MM.1S (cell line): ENCODE results near the gene ADGRE3.
"Not testable (repeated sequence)": the region's sequence is repeated elsewhere in the genome, so short reads cannot be mapped to it uniquely, and the experiment has no call there.

Experiments used
- DNase-seq: peaks from one replicate; pipeline ENCODE4 v3.0.0-alpha.2; 2015
- H2AFZ ChIP-seq: fragments of 300-600 bp; sonication (generic); 2 replicates; pipeline ENCODE4 v1.6.0; 2016; ENCODE audit warnings: antibody characterized with exemption, low read length
- H3F3A ChIP-seq: fragments of 300-600 bp; sonication (generic); 2 replicates; pipeline ENCODE4 v1.6.1; 2016; ENCODE audit warnings: mild to moderate bottlenecking, antibody characterized with exemption, low read length, moderate library complexity, mixed read lengths; ENCODE audit not compliant: insufficient read depth
- H3K27ac ChIP-seq: fragments of 300-600 bp; sonication (generic); 2 replicates; pipeline ENCODE4 v1.5.1; 2016; ENCODE audit warnings: mild to moderate bottlenecking, low read length
- H3K27me3 ChIP-seq: fragments of 300-600 bp; sonication (generic); replicated peaks from 2 replicates; pipeline ENCODE4 v1.6.0; 2016; ENCODE audit warnings: low read length; ENCODE audit not compliant: insufficient read depth
- H3K36me3 ChIP-seq: fragments of 300-600 bp; sonication (generic); replicated peaks from 2 replicates; pipeline ENCODE4 v1.6.1; 2016; ENCODE audit warnings: mild to moderate bottlenecking, low read length, mixed read lengths; ENCODE audit not compliant: insufficient read depth
- H3K4me1 ChIP-seq: fragments of 300-600 bp; sonication (generic); 2 replicates; pipeline ENCODE4 v1.6.1; 2016; ENCODE audit warnings: low read length, mixed read lengths
- H3K4me2 ChIP-seq: fragments of 300-600 bp; sonication (generic); 2 replicates; pipeline ENCODE4 v1.6.0; 2016; ENCODE audit warnings: low read depth, low read length
- H3K4me3 ChIP-seq: fragments of 300-600 bp; sonication (generic); 2 replicates; pipeline ENCODE4 v1.5.1; 2016; ENCODE audit warnings: low read length, mixed read lengths
- H3K79me2 ChIP-seq: fragments of 300-600 bp; sonication (generic); 2 replicates; pipeline ENCODE4 v1.6.1; 2016; ENCODE audit warnings: mixed run types, low read length, mixed read lengths
- H3K9ac ChIP-seq: fragments of 300-600 bp; sonication (generic); 2 replicates; pipeline ENCODE4 v1.6.1; 2016; ENCODE audit warnings: low read length, mixed read lengths
- H3K9me2 ChIP-seq: fragments of 300-600 bp; sonication (generic); replicated peaks from 2 replicates; pipeline ENCODE4 v1.6.1; 2016; ENCODE audit warnings: mild to moderate bottlenecking, low read length, mixed read lengths; ENCODE audit not compliant: insufficient read depth
- H3K9me3 ChIP-seq: fragments of 300-600 bp; sonication (generic); replicated peaks from 2 replicates; pipeline ENCODE4 v1.6.1; 2016; ENCODE audit warnings: mild to moderate bottlenecking, low read length, mixed read lengths; ENCODE audit not compliant: insufficient read depth
- H4K20me1 ChIP-seq: fragments of 300-600 bp; sonication (generic); 2 replicates; pipeline ENCODE4 v1.6.1; 2016; ENCODE audit warnings: mild to moderate bottlenecking, low read length, moderate library complexity, mixed read lengths; ENCODE audit not compliant: insufficient read depth
- EZH2 ChIP-seq: fragments of 300-600 bp; sonication (generic); optimal IDR thresholded peaks from 2 replicates; pipeline ENCODE3; 2017; ENCODE audit warnings: low read depth, mild to moderate bottlenecking, antibody characterized with exemption, low read length, mixed read lengths
- EZH2phosphoT487 ChIP-seq: fragments of 300-600 bp; sonication (generic); IDR thresholded peaks from 2 replicates; pipeline ENCODE4 v1.6.1; 2018; ENCODE audit warnings: antibody characterized with exemption, low read length
- TF ChIP-seq, protein P1 (sequence below): fragments of 300-600 bp; sonication (generic); IDR thresholded peaks from 2 replicates; pipeline ENCODE4 v1.5.1; 2016; ENCODE audit warnings: antibody characterized with exemption, low read length, mixed read lengths

The ADGRE3 gene

DNA sequence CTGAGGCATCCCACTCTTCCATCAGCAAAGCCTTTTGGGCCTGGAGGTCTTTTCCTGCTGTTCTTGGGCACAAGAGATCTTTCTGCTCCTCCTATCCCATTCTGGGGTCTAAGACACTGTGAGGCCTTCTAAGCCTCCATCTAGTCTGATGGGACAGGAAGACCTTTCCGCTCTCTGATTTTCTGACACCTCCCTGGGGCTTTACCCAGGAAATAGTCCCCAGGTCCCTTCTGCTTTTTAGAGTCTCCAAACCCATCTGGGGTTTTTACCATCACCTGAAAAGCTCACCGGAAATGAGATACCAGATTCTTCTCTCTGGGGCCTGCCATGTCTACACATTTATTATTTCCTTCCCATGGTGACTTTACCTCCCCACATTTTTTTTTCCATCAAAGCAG lies 70.7 kb downstream of the ADGRE3 start:
- Histone ChIP-seq H3K4me1 (no peaks in the 10 kb centered on the region), H3K9me3 (no peaks in the 10 kb centered on the region), H4K20me1 (no peaks in the 10 kb centered on the region), H3F3A (no peaks in the 10 kb centered on the region), H3K79me2 (no peaks in the 10 kb centered on the region), H2AFZ (no peak overlapping the region), H3K36me3 (no peaks in the 10 kb centered on the region), H3K27ac (no peak overlapping the region), H3K4me3 (no peak overlapping the region), H3K9ac (no peak overlapping the region), H3K27me3 (peaks cover 63% of the 10 kb centered on the region), H3K9me2 (no peaks in the 10 kb centered on the region), H3K4me2 (no peak overlapping the region)
- TF ChIP-seq EZH2, result no peak
- no peak for DNase-seq

DNA sequence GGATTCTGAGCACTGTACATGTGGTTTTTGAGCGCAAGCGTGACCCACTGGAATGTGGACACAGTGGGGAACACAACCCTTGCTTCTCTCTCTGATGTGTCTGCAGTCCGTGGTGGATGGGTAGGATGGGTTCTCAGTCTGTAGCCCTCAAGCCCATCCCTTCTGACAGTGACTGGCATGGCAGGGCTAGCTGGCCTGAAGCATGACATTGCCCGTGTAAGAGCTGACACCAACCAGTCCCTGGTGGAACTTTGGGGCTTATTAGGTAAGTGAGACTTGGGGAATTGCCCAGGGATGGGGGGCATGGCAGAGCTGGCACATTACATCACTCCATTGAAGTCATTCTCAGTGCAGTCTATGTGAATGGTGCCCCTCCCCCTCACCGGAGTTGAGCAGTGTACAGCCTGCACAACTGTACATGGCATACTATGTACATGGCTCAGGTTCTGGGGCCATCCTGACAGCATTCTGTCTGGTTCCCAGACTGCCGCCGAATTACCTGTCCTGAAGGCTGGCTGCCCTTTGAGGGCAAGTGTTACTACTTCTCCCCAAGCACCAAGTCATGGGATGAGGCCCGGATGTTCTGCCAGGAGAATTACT lies 75.0 kb downstream of the ADGRE3 start:
- no peak overlapping the region for H3K4me3 ChIP-seq
- H2AFZ ChIP-seq, result no peak overlapping the region
- H3K27me3 ChIP-seq, result peaks cover 54% of the 10 kb centered on the region
- H3F3A ChIP-seq, result no peaks in the 10 kb centered on the region
- H3K4me2 ChIP-seq, result no peak overlapping the region
- H3K36me3 ChIP-seq, result no peaks in the 10 kb centered on the region
- no peaks in the 10 kb centered on the region for H3K9me2 ChIP-seq
- H3K9ac ChIP-seq, result no peak overlapping the region
- DNase-seq, result no peak
- no peaks in the 10 kb centered on the region for H3K9me3 ChIP-seq
- H3K79me2 ChIP-seq, result no peaks in the 10 kb centered on the region
- no peaks in the 10 kb centered on the region for H3K4me1 ChIP-seq
- H4K20me1 ChIP-seq, result no peaks in the 10 kb centered on the region
- H3K27ac ChIP-seq, result no peak overlapping the region
- TF ChIP-seq EZH2, result no peak
- no peak for TF ChIP-seq EZH2phosphoT487
- TF ChIP-seq, protein P1, sequence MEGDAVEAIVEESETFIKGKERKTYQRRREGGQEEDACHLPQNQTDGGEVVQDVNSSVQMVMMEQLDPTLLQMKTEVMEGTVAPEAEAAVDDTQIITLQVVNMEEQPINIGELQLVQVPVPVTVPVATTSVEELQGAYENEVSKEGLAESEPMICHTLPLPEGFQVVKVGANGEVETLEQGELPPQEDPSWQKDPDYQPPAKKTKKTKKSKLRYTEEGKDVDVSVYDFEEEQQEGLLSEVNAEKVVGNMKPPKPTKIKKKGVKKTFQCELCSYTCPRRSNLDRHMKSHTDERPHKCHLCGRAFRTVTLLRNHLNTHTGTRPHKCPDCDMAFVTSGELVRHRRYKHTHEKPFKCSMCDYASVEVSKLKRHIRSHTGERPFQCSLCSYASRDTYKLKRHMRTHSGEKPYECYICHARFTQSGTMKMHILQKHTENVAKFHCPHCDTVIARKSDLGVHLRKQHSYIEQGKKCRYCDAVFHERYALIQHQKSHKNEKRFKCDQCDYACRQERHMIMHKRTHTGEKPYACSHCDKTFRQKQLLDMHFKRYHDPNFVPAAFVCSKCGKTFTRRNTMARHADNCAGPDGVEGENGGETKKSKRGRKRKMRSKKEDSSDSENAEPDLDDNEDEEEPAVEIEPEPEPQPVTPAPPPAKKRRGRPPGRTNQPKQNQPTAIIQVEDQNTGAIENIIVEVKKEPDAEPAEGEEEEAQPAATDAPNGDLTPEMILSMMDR, result no peak

DNA sequence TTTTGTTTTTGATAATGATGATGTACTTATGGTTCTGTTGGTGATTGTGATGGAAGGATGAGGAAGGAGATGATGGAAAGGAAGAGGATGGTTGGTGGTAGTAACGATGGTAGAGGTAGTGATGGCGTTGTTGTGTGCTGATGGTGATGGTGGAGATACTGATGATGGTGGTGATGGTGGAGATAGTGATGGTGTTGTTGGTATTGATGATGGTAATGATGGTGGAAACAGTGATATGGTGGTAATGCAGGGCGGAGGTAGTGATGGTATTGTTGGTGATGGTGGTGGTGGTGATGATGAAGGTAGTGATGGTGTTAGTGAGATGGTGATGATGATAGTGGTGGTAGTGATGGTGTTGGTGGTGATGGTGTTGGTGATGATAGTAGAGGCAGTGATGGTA lies 79.1 kb downstream of the ADGRE3 start:
- Histone ChIP-seq H3K9ac (no peak overlapping the region), H3K9me3 (no peaks in the 10 kb centered on the region), H4K20me1 (no peaks in the 10 kb centered on the region), H3K36me3 (no peaks in the 10 kb centered on the region), H3K4me2 (no peak overlapping the region), H3K4me3 (no peak overlapping the region), H3K9me2 (no peaks in the 10 kb centered on the region), H3K79me2 (no peaks in the 10 kb centered on the region), H2AFZ (no peak overlapping the region), H3K4me1 (no peaks in the 10 kb centered on the region), H3F3A (no peaks in the 10 kb centered on the region), H3K27me3 (peaks cover 43% of the 10 kb centered on the region), H3K27ac (no peak overlapping the region)
- TF ChIP-seq EZH2phosphoT487 (no peak), EZH2 (no peak)
- TF ChIP-seq, protein P1, result no peak
- no peak for DNase-seq

DNA sequence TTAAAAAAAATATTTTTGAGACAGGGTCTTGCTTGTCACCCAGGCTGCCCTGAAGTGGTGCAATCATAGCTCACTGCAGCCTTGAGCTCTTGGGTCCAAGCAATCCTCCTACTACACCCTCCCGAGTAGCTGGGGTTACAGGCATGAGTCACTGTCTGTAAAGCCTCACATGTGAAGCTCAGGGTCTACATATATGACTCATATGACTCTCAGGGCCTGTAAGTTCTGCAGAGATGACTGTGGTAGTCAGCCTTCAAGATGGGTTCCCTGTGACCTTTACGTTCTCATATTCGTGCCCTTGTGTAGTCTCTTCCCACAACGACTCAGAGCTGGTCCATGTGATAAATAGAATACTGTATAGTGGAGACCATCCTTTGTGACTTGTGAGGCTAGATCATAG lies 85.2 kb downstream of the ADGRE3 start:
- not testable (repeated sequence) for H2AFZ ChIP-seq, H3K9me3 ChIP-seq, DNase-seq, H3K4me2 ChIP-seq, H3K9me2 ChIP-seq, H3K27ac ChIP-seq, H3K4me3 ChIP-seq, H3F3A ChIP-seq, H3K9ac ChIP-seq, H3K36me3 ChIP-seq, H3K4me1 ChIP-seq, H4K20me1 ChIP-seq, H3K79me2 ChIP-seq
- peaks cover 12% of the 10 kb centered on the region; the same call in 1 of the 2 replicates for H3K27me3 ChIP-seq

DNA sequence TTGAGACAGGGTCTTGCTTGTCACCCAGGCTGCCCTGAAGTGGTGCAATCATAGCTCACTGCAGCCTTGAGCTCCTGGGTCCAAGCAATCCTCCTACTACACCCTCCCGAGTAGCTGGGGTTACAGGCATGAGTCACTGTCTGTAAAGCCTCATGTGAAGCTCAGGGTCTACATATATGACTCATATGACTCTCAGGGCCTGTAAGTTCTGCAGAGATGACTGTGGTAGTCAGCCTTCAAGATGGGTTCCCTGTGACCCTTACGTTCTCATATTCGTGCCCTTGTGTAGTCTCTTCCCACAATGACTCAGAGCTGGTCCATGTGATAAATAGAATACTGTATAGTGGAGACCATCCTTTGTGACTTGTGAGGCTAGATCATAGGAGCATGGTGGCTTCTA lies 89.5 kb downstream of the ADGRE3 start:
- H3K4me3 ChIP-seq, H3K4me2 ChIP-seq, H3K79me2 ChIP-seq, DNase-seq, H3K9me3 ChIP-seq, H3F3A ChIP-seq, H4K20me1 ChIP-seq, H3K27ac ChIP-seq, H2AFZ ChIP-seq, H3K36me3 ChIP-seq, H3K9me2 ChIP-seq, H3K9ac ChIP-seq, H3K4me1 ChIP-seq: not testable (repeated sequence)
- H3K27me3 ChIP-seq, result peaks cover 19% of the 10 kb centered on the region

DNA sequence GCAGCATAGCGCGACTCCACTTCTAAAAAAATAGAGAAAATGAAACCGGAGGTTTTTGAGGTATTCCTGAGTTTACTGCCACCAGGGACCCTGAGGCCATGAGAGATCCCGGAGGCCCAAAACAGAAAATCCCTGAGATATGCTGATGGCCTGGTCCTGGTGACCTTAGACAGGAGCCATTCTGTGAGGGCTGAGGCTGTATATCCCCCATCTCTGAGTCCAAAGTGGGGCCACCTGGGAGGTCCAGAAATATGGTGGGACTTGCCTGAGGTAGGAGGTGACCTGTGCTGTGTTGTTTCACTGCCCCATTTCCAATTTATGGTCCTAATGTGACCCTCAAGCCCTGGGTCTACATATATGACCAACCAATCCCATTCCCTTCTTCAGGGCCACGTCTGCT lies 90.3 kb downstream of the ADGRE3 start:
- not testable (repeated sequence) for H3K27ac ChIP-seq, H3K9ac ChIP-seq, H3K79me2 ChIP-seq, H3F3A ChIP-seq, H3K4me3 ChIP-seq, H3K9me2 ChIP-seq, H2AFZ ChIP-seq, H3K4me2 ChIP-seq, H3K36me3 ChIP-seq, H3K4me1 ChIP-seq, H3K9me3 ChIP-seq, DNase-seq, H4K20me1 ChIP-seq
- peaks cover 22% of the 10 kb centered on the region for H3K27me3 ChIP-seq
